ENCODE data around the gene OSBP2.

The OSBP2 gene

DNA sequence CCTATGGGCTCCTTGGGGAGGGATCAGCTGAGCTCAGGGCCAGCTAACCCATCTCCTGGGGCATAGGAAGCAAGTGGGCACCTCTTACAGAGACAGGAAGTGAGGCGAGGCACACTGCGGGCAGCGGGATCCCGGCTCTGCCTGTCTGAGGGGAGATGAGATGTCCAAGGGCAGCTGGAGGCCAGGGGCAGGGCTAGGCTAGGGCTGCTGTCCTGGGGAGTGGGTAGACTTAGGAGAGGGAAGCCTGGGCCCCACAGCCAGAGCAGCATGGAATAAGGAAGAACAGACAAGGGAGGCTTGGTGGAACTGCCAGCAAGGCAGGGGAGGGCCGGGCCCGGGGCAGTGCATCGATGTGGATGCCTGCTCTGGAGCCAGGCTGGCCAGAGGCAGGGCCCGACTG lies 197.6 kb downstream of the OSBP2 start:
- H3K4me3 ChIP-seq (ENCODE audit: low read depth, low read length): no peak overlapping the region
- DNase-seq (ENCODE audit: low read depth): no peak
- TF ChIP-seq, protein P1, sequence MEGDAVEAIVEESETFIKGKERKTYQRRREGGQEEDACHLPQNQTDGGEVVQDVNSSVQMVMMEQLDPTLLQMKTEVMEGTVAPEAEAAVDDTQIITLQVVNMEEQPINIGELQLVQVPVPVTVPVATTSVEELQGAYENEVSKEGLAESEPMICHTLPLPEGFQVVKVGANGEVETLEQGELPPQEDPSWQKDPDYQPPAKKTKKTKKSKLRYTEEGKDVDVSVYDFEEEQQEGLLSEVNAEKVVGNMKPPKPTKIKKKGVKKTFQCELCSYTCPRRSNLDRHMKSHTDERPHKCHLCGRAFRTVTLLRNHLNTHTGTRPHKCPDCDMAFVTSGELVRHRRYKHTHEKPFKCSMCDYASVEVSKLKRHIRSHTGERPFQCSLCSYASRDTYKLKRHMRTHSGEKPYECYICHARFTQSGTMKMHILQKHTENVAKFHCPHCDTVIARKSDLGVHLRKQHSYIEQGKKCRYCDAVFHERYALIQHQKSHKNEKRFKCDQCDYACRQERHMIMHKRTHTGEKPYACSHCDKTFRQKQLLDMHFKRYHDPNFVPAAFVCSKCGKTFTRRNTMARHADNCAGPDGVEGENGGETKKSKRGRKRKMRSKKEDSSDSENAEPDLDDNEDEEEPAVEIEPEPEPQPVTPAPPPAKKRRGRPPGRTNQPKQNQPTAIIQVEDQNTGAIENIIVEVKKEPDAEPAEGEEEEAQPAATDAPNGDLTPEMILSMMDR (IDR thresholded peaks at IDR 0.05; ENCODE audit: control insufficient read depth, extremely low read depth, insufficient read depth): no peak

GRCh38 chr22:30892731-30893221 lies 198.1 kb downstream of the OSBP2 start:
- H3K4me3 ChIP-seq (ENCODE audit: low read depth, low read length): no peak overlapping the region
- DNase-seq (ENCODE audit: low read depth): no peak
- TF ChIP-seq, protein P1 (IDR thresholded peaks at IDR 0.05; ENCODE audit: control insufficient read depth, extremely low read depth, insufficient read depth): no peak

DNA sequence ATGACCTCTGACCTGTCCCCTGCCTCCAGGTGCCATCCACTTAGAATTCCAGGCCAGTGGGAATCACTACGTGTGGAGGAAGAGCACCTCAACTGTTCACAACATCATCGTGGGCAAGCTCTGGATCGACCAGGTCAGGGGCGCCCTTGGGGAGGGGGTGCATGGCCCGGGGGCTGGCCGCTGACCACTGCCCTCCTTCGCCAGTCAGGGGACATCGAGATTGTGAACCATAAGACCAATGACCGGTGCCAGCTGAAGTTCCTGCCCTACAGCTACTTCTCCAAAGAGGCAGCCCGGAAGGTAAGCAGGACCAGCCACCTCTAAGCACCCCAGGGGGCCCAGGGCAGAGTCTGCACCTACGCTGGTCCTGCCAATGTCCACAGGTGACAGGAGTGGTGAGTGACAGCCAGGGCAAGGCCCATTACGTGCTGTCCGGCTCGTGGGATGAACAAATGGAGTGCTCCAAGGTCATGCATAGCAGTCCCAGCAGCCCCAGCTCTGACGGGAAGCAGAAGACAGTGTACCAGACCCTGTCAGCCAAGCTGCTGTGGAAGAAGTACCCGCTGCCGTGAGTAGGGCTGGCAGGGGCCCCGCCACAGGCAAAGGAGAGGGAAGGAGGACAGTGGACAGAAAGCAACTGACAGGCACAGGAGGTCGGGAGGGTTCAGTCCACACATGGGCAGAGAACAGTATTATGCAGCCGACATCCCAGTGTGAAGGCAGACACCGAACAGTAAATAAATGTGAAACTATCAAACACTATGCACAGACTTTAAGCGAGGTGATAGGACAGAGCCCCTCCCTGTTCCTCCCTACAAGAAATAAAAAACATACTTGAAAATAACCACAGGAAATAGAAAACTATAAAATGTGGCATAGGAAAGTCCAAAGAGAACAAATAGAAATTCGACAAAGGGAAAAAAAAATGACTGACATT lies 199.0 kb downstream of the OSBP2 start:
- TF ChIP-seq, protein P1 (IDR thresholded peaks at IDR 0.05; ENCODE audit: control insufficient read depth, extremely low read depth, insufficient read depth): no peak

DNA sequence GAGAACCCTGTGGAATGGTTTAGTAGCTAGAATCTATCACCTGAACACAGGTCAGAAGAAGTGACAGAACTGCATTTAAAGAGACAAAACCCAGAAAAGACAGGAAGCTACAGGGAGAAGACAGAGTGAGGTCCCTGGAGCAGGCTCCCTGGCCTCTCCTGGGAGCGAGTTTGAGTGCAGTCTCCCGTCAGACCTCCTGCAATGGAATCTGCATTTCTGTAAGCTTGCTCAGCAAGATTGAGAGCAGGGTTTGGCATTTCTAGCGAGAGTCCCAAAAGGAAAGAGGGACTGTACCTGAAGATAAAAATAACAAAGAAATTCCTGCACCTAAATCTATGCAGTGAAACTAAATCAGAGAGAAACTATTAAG lies 199.7 kb downstream of the OSBP2 start:
- DNase-seq (ENCODE audit: low read depth): no peak
- H3K4me3 ChIP-seq (ENCODE audit: low read depth, low read length): no peak overlapping the region
- TF ChIP-seq, protein P1 (IDR thresholded peaks at IDR 0.05; ENCODE audit: control insufficient read depth, extremely low read depth, insufficient read depth): no peak

More for the DNA sequence above, 199.0 kb downstream of the OSBP2 start:
- DNase-seq (ENCODE audit: low read depth): no peak
- H3K4me3 ChIP-seq (ENCODE audit: low read depth, low read length): no peak overlapping the region

DNA sequence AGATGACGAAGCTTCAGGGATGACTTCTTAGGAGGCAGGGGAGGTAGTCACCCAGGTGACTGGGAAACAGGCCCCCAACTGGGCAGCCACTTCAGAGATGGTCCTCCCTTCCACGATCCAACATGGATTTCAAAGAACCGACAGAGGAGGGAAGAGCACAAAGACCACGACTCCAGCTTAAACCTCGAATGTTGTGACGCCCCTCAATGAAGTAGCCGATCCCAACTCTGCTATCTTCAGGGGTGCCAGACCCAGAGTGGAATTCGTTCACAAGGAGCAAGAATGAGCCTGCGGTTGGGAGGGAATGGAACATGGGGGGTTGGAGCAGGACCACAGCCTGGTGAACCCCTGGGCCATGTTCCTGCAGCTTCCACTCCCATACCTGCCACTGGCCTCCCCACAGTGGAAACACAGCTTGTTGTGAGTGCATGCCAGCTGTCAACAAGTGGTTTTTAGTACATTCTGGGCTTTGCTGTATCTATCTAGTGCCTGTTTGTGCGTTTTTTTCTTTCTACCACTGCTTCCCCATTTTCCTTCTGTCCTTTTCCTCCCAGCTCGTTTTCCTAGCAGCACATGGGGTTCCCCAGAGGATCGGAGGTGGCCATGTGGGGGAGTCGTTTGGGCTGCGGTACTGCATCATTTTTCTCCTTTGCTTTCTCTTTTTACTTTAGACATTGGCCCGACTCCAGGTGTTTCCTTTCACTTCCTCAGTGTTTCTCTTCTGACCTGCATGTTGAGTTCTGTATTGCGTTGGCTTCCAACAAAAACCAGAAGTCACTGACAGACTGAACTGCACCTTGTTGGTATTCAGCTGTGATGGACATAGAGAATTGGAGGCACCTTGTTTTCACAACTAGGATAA lies 208.1 kb downstream of the OSBP2 start:
- TF ChIP-seq, protein P1 (IDR thresholded peaks at IDR 0.05; ENCODE audit: control insufficient read depth, extremely low read depth, insufficient read depth): no peak
- no peak overlapping the region for H3K4me3 ChIP-seq (ENCODE audit: low read depth, low read length)
- no peak for DNase-seq (ENCODE audit: low read depth)

- no peak overlapping the region for H3K4me3 ChIP-seq (ENCODE audit: low read depth, low read length)
- DNase-seq (ENCODE audit: low read depth): no peak
- TF ChIP-seq, protein P1 (IDR thresholded peaks at IDR 0.05; ENCODE audit: control insufficient read depth, extremely low read depth, insufficient read depth): no peak
Observed at GRCh38 chr22:30903876-30904460, 209.3 kb downstream of the OSBP2 start.
